GM12878 (cell line): ENCODE data around the gene CRTC1.

Experiments
- EZH2 ChIP-seq: IDR thresholded peaks from 2 replicates; pipeline ENCODE4 v1.6.1; 2012; ENCODE audit warnings: low read depth, mild to moderate bottlenecking, control low read depth, inconsistent platforms, low read length, borderline replicate concordance; ENCODE audit not compliant: control insufficient read depth
- HDAC6 ChIP-seq: fragments of 200-600 bp; sonication (generic); IDR thresholded peaks from one replicate; pipeline ENCODE4 v1.8.0; 2017; ENCODE audit warnings: antibody characterized with exemption; ENCODE audit not compliant: unreplicated experiment
- POLR2A ChIP-seq: IDR thresholded peaks from 2 replicates; pipeline ENCODE4 v1.6.1; 2011; ENCODE audit warnings: low read depth, mild to moderate bottlenecking, low read length
- POLR2AphosphoS5 ChIP-seq: IDR thresholded peaks from 2 replicates; pipeline ENCODE4 v1.6.1; 2011; ENCODE audit warnings: mild to moderate bottlenecking, low read length, inconsistent platforms
- SPI1 ChIP-seq: IDR thresholded peaks from 2 replicates; pipeline ENCODE4 v1.6.1; 2011; ENCODE audit warnings: low read depth, mild to moderate bottlenecking, low read length, moderate library complexity, borderline replicate concordance; ENCODE audit not compliant: insufficient read depth
- ZNF207 ChIP-seq: fragments of 450-650 bp; IDR thresholded peaks from 2 replicates; pipeline ENCODE4 v1.6.1; 2014; ENCODE audit warnings: antibody characterized with exemption, mild to moderate bottlenecking, borderline replicate concordance
- TF ChIP-seq, protein P1 (sequence below), 3 experiments: IDR thresholded peaks in 2 of 3; conservative IDR thresholded peaks in 1 of 3; 2 replicates each; pipeline ENCODE4 v1.5.1; 2011; ENCODE audit warnings: low read depth in 3 of 3, low read length in 3 of 3, mild to moderate bottlenecking in 3 of 3, control low read depth in 2 of 3, moderate library complexity in 2 of 3, inconsistent platforms in 1 of 3, mixed read lengths in 1 of 3; ENCODE audit not compliant: control insufficient read depth in 2 of 3, insufficient read depth in 1 of 3; ENCODE audit errors: extremely low read depth in 1 of 3

GRCh38 chr19:18828786-18829185 lies 145.3 kb downstream of the CRTC1 start:
- TF ChIP-seq EZH2 (no peak), HDAC6 (no peak), POLR2A (no peak), SPI1 (no peak), POLR2AphosphoS5 (no peak), ZNF207 (no peak)
- TF ChIP-seq, protein P1, sequence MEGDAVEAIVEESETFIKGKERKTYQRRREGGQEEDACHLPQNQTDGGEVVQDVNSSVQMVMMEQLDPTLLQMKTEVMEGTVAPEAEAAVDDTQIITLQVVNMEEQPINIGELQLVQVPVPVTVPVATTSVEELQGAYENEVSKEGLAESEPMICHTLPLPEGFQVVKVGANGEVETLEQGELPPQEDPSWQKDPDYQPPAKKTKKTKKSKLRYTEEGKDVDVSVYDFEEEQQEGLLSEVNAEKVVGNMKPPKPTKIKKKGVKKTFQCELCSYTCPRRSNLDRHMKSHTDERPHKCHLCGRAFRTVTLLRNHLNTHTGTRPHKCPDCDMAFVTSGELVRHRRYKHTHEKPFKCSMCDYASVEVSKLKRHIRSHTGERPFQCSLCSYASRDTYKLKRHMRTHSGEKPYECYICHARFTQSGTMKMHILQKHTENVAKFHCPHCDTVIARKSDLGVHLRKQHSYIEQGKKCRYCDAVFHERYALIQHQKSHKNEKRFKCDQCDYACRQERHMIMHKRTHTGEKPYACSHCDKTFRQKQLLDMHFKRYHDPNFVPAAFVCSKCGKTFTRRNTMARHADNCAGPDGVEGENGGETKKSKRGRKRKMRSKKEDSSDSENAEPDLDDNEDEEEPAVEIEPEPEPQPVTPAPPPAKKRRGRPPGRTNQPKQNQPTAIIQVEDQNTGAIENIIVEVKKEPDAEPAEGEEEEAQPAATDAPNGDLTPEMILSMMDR (IDR thresholded peaks at IDR 0.05 in 2 of 3, conservative IDR thresholded peaks at IDR 0.05 in 1 of 3; ENCODE audit: control insufficient read depth in 2 of 3, extremely low read depth in 1 of 3, insufficient read depth in 1 of 3, low read depth in 3 of 3, low read length in 3 of 3) = no peak
